Spinal cord (tissue), 10 donors: ENCODE measurements around the gene VIPR1. TPM values are rescaled to one million over a fixed set of nuclear protein-coding genes. Genes with fewer than 3 reads are reported as not detected.

ENCODE experiments used
- DNase-seq, 6 donors: peaks; one replicate each; pipeline versions ENCODE4 v3.0.0 to v3.0.0-alpha.2; 2013 to 2015; ENCODE audit warnings: low spot score in 6 of 6, low read depth in 4 of 6
- H3K27ac ChIP-seq: one replicate; pipeline ENCODE4 v1.5.1; 2013; ENCODE audit warnings: low read depth, low read length, control low read depth
- H3K27me3 ChIP-seq: one replicate; pipeline ENCODE4 v1.6.1; 2013; ENCODE audit warnings: low read length; ENCODE audit not compliant: control insufficient read depth, insufficient read depth
- H3K36me3 ChIP-seq: one replicate; pipeline ENCODE4 v1.6.1; 2013; ENCODE audit warnings: low read length; ENCODE audit not compliant: control insufficient read depth, insufficient read depth
- H3K4me1 ChIP-seq: one replicate; pipeline ENCODE4 v1.6.1; 2013; ENCODE audit warnings: low read length; ENCODE audit not compliant: control insufficient read depth, insufficient read depth
- H3K4me3 ChIP-seq: one replicate; pipeline ENCODE4 v1.5.1; 2013; ENCODE audit warnings: low read depth, low read length, control low read depth
- H3K9me3 ChIP-seq: one replicate; pipeline ENCODE4 v1.6.1; 2013; ENCODE audit warnings: low read length; ENCODE audit not compliant: control insufficient read depth, insufficient read depth
- WGBS: methylation state at CpG from one replicate; pipeline ENCODE4 v1.1.5; 2013; ENCODE audit warnings: missing lambda C conversion rate; ENCODE audit not compliant: insufficient coverage; 5-methylcytosine and 5-hydroxymethylcytosine counted together
- long read RNA-seq, 4 donors: transcript quantifications; one replicate each; lab custom pipeline, GENCODE V29; 2026
- polyA plus RNA-seq, 2 donors: library from polyadenylated mRNA; unstranded; fragments of 120-200 nt; gene quantifications; one replicate each; pipeline ENCODE4 v1.2.1, GENCODE V29; 2013; ENCODE audit not compliant: insufficient read length in 2 of 2
- total RNA-seq, 2 donors: library from RNA; depleted of rRNA in 1 of 2; stranded (reverse); fragments of 120-200 nt in 1 of 2; fragments of >200 nt in 1 of 2; gene quantifications; one replicate each; pipeline versions ENCODE4 v1.2.3 to v1.2.4, GENCODE V29; 2013 to 2014
- donor health status: healthy.

VIPR1 gene
- total RNA-seq: 1 to 10 TPM; 1.4 to 2.2 TPM
- polyA plus RNA-seq: 1 to 10 TPM; 1.5 to 2.5 TPM
- long read RNA-seq, donor 1: 0 reads
- long read RNA-seq, donor 2: 0 reads
- long read RNA-seq, donor 3: 0 reads
- long read RNA-seq, donor 4, partial matches to known transcripts: 0 of 1 reads
- long read RNA-seq, donor 4, other reads (novel, unspliced or antisense): 0 of 1 reads

GRCh38 chr3:42502429-42503250, at the start of gene VIPR1:
Gene VIPR1 (plus strand): TSS chr3:42502643. CDS start chr3:42502736, 93 bp downstream.
- no peak within 1 kb of the TSS for H3K27ac ChIP-seq
- 5% methylated on average over 68 of the region's 69 CpGs for WGBS
- peak within 1 kb of the TSS; percentile 35 for H3K4me3 ChIP-seq
- H3K36me3 ChIP-seq: no peaks in the 10 kb centered on the region
- peak in 5 of 6 donors; percentile 18 to 89 (median 42) for DNase-seq
- no peaks in the 10 kb centered on the region for H3K9me3 ChIP-seq
- peaks cover 38% of the 10 kb centered on the region for H3K27me3 ChIP-seq
- H3K4me1 ChIP-seq: peaks cover 20% of the 10 kb centered on the region

- Histone ChIP-seq H3K36me3 (no peaks in the 10 kb centered on the region), H3K27ac (no peak overlapping the region), H3K9me3 (peaks cover 1% of the 10 kb centered on the region), H3K4me3 (no peak overlapping the region), H3K27me3 (no peaks in the 10 kb centered on the region), H3K4me1 (no peaks in the 10 kb centered on the region)
- no peak for DNase-seq
Observed at GRCh38 chr3:42456211-42456610, 46.2 kb upstream of the VIPR1 start.

GRCh38 chr3:42459151-42459550, 43.3 kb upstream of the VIPR1 start:
- Histone ChIP-seq H3K27me3 (no peaks in the 10 kb centered on the region), H3K4me3 (no peak overlapping the region), H3K4me1 (no peaks in the 10 kb centered on the region), H3K9me3 (no peaks in the 10 kb centered on the region), H3K27ac (no peak overlapping the region), H3K36me3 (no peaks in the 10 kb centered on the region)
- no peak for DNase-seq

- DNase-seq: no peak
- Histone ChIP-seq H3K4me3 (no peak overlapping the region), H3K4me1 (no peaks in the 10 kb centered on the region), H3K27me3 (no peaks in the 10 kb centered on the region), H3K36me3 (no peaks in the 10 kb centered on the region), H3K27ac (no peak overlapping the region), H3K9me3 (no peaks in the 10 kb centered on the region)
- WGBS: 73% methylated on average over 2 of the region's 2 CpGs
Observed at GRCh38 chr3:42461762-42462161, 40.7 kb upstream of the VIPR1 start.

- no CpG with 5 or more reads among the region's 1 CpG for WGBS
- DNase-seq: no peak
- H3K27me3 ChIP-seq: no peaks in the 10 kb centered on the region
- no peaks in the 10 kb centered on the region for H3K36me3 ChIP-seq
- no peaks in the 10 kb centered on the region for H3K9me3 ChIP-seq
- no peaks in the 10 kb centered on the region for H3K4me1 ChIP-seq
- H3K4me3 ChIP-seq: no peak overlapping the region
- H3K27ac ChIP-seq: no peak overlapping the region
Observed at GRCh38 chr3:42463093-42463492, 39.4 kb upstream of the VIPR1 start.

GRCh38 chr3:42468111-42468510, 34.3 kb upstream of the VIPR1 start:
- peaks cover 2% of the 10 kb centered on the region for H3K4me1 ChIP-seq
- H3K9me3 ChIP-seq: no peaks in the 10 kb centered on the region
- DNase-seq: no peak
- H3K27ac ChIP-seq: no peak overlapping the region
- H3K27me3 ChIP-seq: no peaks in the 10 kb centered on the region
- no peaks in the 10 kb centered on the region for H3K36me3 ChIP-seq
- no CpG with 5 or more reads among the region's 3 CpGs for WGBS
- no peak overlapping the region for H3K4me3 ChIP-seq

GRCh38 chr3:42472555-42472954, 29.9 kb upstream of the VIPR1 start:
- WGBS: 30% methylated on average over 1 of the region's 2 CpGs
- H3K9me3 ChIP-seq: no peaks in the 10 kb centered on the region
- no peak overlapping the region for H3K27ac ChIP-seq
- H3K36me3 ChIP-seq: no peaks in the 10 kb centered on the region
- H3K4me3 ChIP-seq: no peak overlapping the region
- DNase-seq: no peak
- H3K27me3 ChIP-seq: no peaks in the 10 kb centered on the region
- peaks cover 13% of the 10 kb centered on the region for H3K4me1 ChIP-seq

GRCh38 chr3:42473083-42473932, 29.1 kb upstream of the VIPR1 start:
- WGBS: 54% methylated on average over 7 of the region's 10 CpGs
- no peak overlapping the region for H3K4me3 ChIP-seq
- peak in 2 of 6 donors; percentile 14 to 37 for DNase-seq

GRCh38 chr3:42476225-42477125, 26.0 kb upstream of the VIPR1 start:
- no peaks in the 10 kb centered on the region for H3K9me3 ChIP-seq
- peak in 2 of 6 donors; percentile 9 to 40 for DNase-seq
- no peak overlapping the region for H3K27ac ChIP-seq
- H3K4me1 ChIP-seq: peaks cover 13% of the 10 kb centered on the region
- H3K36me3 ChIP-seq: no peaks in the 10 kb centered on the region
- no peaks in the 10 kb centered on the region for H3K27me3 ChIP-seq
- 57% methylated on average over 8 of the region's 8 CpGs for WGBS
- no peak overlapping the region for H3K4me3 ChIP-seq

More at GRCh38 chr3:42473083-42473932, 29.1 kb upstream of the VIPR1 start:
- H3K36me3 ChIP-seq: no peaks in the 10 kb centered on the region
- H3K4me1 ChIP-seq: peaks cover 13% of the 10 kb centered on the region
- H3K27me3 ChIP-seq: no peaks in the 10 kb centered on the region
- no peaks in the 10 kb centered on the region for H3K9me3 ChIP-seq
- H3K27ac ChIP-seq: no peak overlapping the region
